AG04450 (cell line): ENCODE measurements around the gene HSF4. TPM values are rescaled to one million over a fixed set of nuclear protein-coding genes. Genes with fewer than 3 reads are reported as not detected.

ENCODE experiments used
- CTCF ChIA-PET: fragments of 300-600, 350-600 bp; formaldehyde crosslinking; extraction: SDS; loops from one replicate; lab custom pipeline; 2022; ENCODE audit warnings: antibody characterized with exemption, inconsistent platforms; lab: Charles Lee
- POLR2A ChIA-PET: fragments of 350-600 bp; formaldehyde crosslinking; extraction: SDS; loops from one replicate; lab custom pipeline; 2021; ENCODE audit warnings: antibody characterized with exemption, inconsistent platforms; lab: Yijun Ruan, JAX
- DNase-seq: peaks from one replicate; pipeline ENCODE4 v3.0.0-alpha.2; 2011; ENCODE audit warnings: low read depth, low spot score
- H3K27ac ChIP-seq: one replicate; pipeline ENCODE4 v1.5.1; 2012; ENCODE audit warnings: low read depth, low read length, control low read depth
- H3K27me3 ChIP-seq: one replicate; pipeline ENCODE4 v1.6.0; 2012; ENCODE audit warnings: low read length; ENCODE audit not compliant: control insufficient read depth, insufficient read depth
- H3K4me3 ChIP-seq: 2 replicates; pipeline ENCODE4 v1.5.1; 2011; ENCODE audit warnings: mild to moderate bottlenecking, low read depth, low read length, control low read depth
- H3K9me3 ChIP-seq: 2 replicates; pipeline ENCODE4 v1.5.1; 2012; ENCODE audit warnings: low read length; ENCODE audit not compliant: control insufficient read depth, insufficient read depth
- polyA plus RNA-seq: library from polyadenylated mRNA; depleted of rRNA; stranded (reverse); fragments of >200 nt; gene quantifications from 2 replicates; pipeline ENCODE4 v1.2.3, GENCODE V29; 2011
- TF ChIP-seq, protein P1 (sequence below): IDR thresholded peaks from 2 replicates; pipeline ENCODE4 v1.5.1; 2011; ENCODE audit warnings: low read depth, low read length, control low read depth, inconsistent platforms

HSF4 gene
- polyA plus RNA-seq, 1 experiment, result 0.82 TPM

DNA sequence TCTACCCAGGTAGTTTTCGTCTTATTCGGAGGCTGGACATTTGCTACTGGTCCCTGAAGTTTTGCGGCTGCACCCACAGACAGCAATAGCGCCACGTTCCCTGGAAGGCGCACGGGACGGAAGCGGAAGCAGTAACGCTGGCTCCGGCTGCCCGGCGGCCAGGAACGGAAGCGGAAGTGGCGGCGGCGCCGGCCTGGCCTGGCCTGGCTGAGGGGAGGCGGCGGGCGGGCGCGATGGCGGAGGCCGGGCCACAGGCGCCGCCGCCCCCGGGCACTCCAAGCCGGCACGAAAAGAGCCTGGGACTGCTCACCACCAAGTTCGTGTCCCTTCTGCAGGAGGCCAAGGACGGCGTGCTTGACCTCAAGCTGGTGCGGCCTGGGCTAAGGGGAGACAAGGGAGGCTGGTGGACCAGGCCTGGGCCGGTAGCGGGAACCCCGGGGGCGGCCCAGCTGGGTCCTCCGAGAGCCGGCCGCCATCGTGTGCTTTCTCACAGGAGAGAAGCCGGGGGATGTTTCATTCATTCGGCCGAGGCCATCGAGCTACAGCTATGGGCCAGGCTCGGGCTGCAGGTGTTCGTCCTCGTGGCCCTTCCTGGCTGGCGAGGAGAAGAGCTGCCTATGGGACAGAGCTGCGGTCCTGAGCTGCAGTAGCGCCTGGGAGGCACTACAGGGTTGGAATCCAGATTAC lies 27.6 kb downstream of the HSF4 start, which contains the start of gene E2F4:
Gene E2F4, plus strand, starts transcription at position 161 of the 687 bp plus-strand sequence. Its CDS starts 73 bp downstream, at position 234.
- TF ChIP-seq, protein P1, sequence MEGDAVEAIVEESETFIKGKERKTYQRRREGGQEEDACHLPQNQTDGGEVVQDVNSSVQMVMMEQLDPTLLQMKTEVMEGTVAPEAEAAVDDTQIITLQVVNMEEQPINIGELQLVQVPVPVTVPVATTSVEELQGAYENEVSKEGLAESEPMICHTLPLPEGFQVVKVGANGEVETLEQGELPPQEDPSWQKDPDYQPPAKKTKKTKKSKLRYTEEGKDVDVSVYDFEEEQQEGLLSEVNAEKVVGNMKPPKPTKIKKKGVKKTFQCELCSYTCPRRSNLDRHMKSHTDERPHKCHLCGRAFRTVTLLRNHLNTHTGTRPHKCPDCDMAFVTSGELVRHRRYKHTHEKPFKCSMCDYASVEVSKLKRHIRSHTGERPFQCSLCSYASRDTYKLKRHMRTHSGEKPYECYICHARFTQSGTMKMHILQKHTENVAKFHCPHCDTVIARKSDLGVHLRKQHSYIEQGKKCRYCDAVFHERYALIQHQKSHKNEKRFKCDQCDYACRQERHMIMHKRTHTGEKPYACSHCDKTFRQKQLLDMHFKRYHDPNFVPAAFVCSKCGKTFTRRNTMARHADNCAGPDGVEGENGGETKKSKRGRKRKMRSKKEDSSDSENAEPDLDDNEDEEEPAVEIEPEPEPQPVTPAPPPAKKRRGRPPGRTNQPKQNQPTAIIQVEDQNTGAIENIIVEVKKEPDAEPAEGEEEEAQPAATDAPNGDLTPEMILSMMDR, result no peak
- Histone ChIP-seq H3K4me3 (peak within 1 kb of the TSS; percentile 98), H3K9me3 (no peaks in the 10 kb centered on the region; the same call in 1 of the 2 replicates), H3K27ac (peak within 1 kb of the TSS; percentile 39), H3K27me3 (no peaks in the 10 kb centered on the region)
- POLR2A ChIA-PET, result no interaction called here
- CTCF ChIA-PET, result no interaction called here
- DNase-seq, result peak; percentile 76

DNA sequence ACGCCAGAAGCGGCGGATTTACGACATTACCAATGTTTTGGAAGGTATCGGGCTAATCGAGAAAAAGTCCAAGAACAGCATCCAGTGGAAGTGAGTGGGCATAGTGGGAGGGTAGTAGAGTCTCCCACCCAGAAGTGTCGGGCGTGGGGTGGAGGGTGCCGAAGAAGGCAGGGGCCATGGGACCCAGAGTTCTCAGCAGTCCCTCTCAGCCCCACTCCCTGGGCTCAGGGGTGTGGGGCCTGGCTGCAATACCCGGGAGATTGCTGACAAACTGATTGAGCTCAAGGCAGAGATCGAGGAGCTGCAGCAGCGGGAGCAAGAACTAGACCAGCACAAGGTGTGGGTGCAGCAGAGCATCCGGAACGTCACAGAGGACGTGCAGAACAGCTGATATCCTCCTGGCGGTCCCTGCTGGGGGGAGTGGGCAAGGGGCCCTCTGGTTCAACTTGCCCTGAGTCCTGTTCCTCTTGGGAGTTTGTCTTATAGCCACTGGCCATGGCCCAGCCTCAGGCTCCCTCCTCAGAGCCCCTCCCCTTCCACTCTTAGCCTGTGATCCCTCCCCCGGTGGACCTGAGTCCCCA lies 28.3 kb downstream of the HSF4 start:
- ChIA-PET CTCF (interaction anchor here (0.9 kb wide), 1 partner anchor 288 kb away, joined by 3 read pairs; the partner anchor contains the start of gene ATP6V0D1), POLR2A (no interaction called here)
- Histone ChIP-seq H3K4me3 (peak overlapping the region; percentile 98), H3K27ac (no peak overlapping the region), H3K9me3 (no peaks in the 10 kb centered on the region; the same call in 1 of the 2 replicates), H3K27me3 (no peaks in the 10 kb centered on the region)
- DNase-seq, result no peak
- TF ChIP-seq, protein P1, result no peak

DNA sequence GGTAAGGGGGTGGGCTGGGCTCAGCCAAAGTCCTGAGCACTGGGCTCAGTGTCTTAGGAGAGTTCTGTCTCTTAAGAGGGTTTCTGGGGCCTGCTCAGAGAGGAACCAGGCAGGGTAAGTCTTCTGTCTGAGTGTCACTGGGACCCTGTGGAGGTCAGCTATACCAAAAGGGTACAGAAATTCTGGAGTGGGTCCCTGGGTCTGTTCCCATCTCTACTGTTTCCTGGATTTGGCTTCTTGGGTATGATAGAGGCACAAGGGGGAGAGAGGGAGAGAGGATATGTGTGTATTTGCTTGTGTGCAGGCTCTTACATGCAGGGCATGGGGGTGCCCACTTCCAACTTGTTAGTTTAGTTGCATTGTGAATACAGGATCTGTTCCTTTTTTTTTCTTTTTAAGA lies 29.0 kb downstream of the HSF4 start:
- ChIA-PET CTCF (interaction anchor here (0.9 kb wide), 1 partner anchor 288 kb away, joined by 3 read pairs; the partner anchor contains the start of gene ATP6V0D1), POLR2A (no interaction called here)
- H3K9me3 ChIP-seq, result no peaks in the 10 kb centered on the region; the same call in 1 of the 2 replicates
- TF ChIP-seq, protein P1, result no peak
- no peaks in the 10 kb centered on the region for H3K27me3 ChIP-seq
- H3K4me3 ChIP-seq, result peak overlapping the region; percentile 98
- no peak overlapping the region for H3K27ac ChIP-seq
- DNase-seq, result no peak

DNA sequence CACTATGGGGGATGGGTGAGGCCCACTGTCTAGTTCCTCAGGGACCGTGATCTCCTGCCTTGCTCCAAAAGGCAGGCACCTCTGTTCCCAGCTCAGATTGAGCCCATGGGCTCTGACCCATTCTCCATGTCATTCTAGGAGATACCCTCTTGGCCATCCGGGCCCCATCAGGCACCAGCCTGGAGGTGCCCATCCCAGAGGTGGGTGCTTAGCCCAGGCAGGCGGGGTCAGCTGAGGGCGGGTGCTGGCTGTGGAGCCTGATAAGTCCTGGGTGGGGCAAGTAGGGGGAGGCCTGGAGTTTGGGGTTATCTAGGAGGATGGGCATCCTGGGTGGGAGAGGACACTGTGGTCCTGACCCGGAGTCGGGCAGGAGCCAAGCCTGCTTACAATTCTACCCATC lies 29.7 kb downstream of the HSF4 start:
- DNase-seq, result no peak
- H3K27me3 ChIP-seq, result no peaks in the 10 kb centered on the region
- ChIA-PET CTCF (no interaction called here), POLR2A (no interaction called here)
- no peaks in the 10 kb centered on the region; the same call in 1 of the 2 replicates for H3K9me3 ChIP-seq
- TF ChIP-seq, protein P1, result no peak
- no peak overlapping the region for H3K27ac ChIP-seq
- H3K4me3 ChIP-seq, result no peak overlapping the region

DNA sequence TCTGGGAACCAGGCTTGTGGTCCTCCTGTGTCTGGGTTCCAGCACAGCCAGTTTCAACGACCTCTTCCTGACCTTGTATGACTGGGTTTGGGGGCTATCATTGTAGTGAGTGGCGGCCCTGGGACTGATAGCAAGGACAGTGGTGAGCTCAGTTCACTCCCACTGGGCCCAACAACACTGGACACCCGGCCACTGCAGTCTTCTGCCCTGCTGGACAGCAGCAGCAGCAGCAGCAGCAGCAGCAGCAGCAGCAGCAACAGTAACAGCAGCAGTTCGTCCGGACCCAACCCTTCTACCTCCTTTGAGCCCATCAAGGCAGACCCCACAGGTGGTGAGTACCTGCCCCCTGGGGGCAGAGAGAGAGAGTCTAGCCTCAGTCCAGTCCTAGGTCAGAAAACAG lies 31.1 kb downstream of the HSF4 start:
- no peak for DNase-seq
- ChIA-PET CTCF (no interaction called here), POLR2A (no interaction called here)
- Histone ChIP-seq H3K27ac (no peak overlapping the region), H3K9me3 (no peaks in the 10 kb centered on the region; the same call in 1 of the 2 replicates), H3K27me3 (no peaks in the 10 kb centered on the region), H3K4me3 (no peak overlapping the region)
- TF ChIP-seq, protein P1, result no peak
